Measurements from ENCODE around the gene FOXJ3. TPM values are rescaled to one million over a fixed set of nuclear protein-coding genes. Genes with fewer than 3 reads are reported as not detected.

FOXJ3 gene
- total and polyA plus RNA-seq, 2 experiments from 2014 or later = 19.0 to 39.0 TPM

DNA sequence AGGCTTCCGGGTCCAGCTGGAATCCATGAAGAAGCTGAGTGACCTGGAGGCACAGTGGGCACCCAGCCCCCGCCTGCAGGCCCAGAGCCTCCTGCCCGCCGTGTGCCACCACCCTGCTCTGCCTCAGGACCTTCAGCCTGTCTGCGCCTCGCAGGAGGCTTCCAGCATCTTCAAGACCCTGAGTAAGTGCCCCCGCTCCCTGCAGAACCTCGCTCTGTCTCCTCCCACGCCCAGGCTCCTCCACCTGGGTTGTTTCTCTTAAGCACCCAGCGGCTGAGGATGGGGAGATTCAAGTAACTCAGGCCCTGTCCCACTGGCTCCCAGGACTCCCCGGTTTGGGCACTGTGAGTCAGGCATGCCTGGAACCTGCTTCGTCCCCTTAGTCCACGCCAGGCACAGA, 180.3 kb downstream of the FOXJ3 start:
- Histone ChIP-seq H3K4me3 (no peak overlapping the region), H3K4me1 (ENCODE audit: insufficient read depth) (no peaks in the 10 kb centered on the region), H3K27me3 (no peaks in the 10 kb centered on the region), H4K20me1 (ENCODE audit: insufficient read depth, poor library complexity, severe bottlenecking) (no peaks in the 10 kb centered on the region), H3K9me2 (replicated peaks; ENCODE audit: insufficient read depth) (no peaks in the 10 kb centered on the region), H2AFZ (no peak overlapping the region), H3K79me2 (no peaks in the 10 kb centered on the region), H3K36me3 (replicated peaks; ENCODE audit: insufficient read depth, low read depth) (no peaks in the 10 kb centered on the region), H3K9me3 (ENCODE audit: low read depth) (no peaks in the 10 kb centered on the region), H3K4me2 (no peak overlapping the region), H3K27ac (no peak overlapping the region)
- 91% methylated on average over 13 of the region's 13 CpGs for WGBS (ENCODE audit: low lambda C conversion rate, missing lambda C conversion rate)
- DNase-seq (ENCODE audit: low spot score) = no peak
- TF ChIP-seq EZH2phosphoT487 (IDR thresholded peaks at IDR 0.05; ENCODE audit: low read depth, severe bottlenecking, unreplicated experiment) (no peak), CTCF (IDR thresholded peaks at IDR 0.05; ENCODE audit: poor library complexity) (no peak), EZH2 (IDR thresholded peaks at IDR 0.05; ENCODE audit: borderline replicate concordance) (no peak)

- Histone ChIP-seq H3K9me3 (ENCODE audit: low read depth) (no peaks in the 10 kb centered on the region), H3K4me1 (ENCODE audit: insufficient read depth) (no peaks in the 10 kb centered on the region), H3K4me2 (no peak overlapping the region), H3K27ac (no peak overlapping the region), H3K79me2 (no peaks in the 10 kb centered on the region), H2AFZ (no peak overlapping the region), H4K20me1 (ENCODE audit: insufficient read depth, poor library complexity, severe bottlenecking) (no peaks in the 10 kb centered on the region), H3K4me3 (no peak overlapping the region), H3K27me3 (no peaks in the 10 kb centered on the region), H3K9me2 (replicated peaks; ENCODE audit: insufficient read depth) (no peaks in the 10 kb centered on the region), H3K36me3 (replicated peaks; ENCODE audit: insufficient read depth, low read depth) (no peaks in the 10 kb centered on the region)
- DNase-seq (ENCODE audit: low spot score) = no peak
- no peak for TF ChIP-seq CTCF (IDR thresholded peaks at IDR 0.05; ENCODE audit: poor library complexity)
- no peak for TF ChIP-seq EZH2 (IDR thresholded peaks at IDR 0.05; ENCODE audit: borderline replicate concordance)
- no peak for TF ChIP-seq EZH2phosphoT487 (IDR thresholded peaks at IDR 0.05; ENCODE audit: low read depth, severe bottlenecking, unreplicated experiment)
- 95% methylated on average over 6 of the region's 6 CpGs for WGBS (ENCODE audit: low lambda C conversion rate, missing lambda C conversion rate)
These were observed 181.4 kb downstream of the FOXJ3 start for GRCh38 chr1:42153624-42154023.

GRCh38 chr1:42152907-42153600, 182.0 kb downstream of the FOXJ3 start, which contains the start of gene GUCA2B:
Gene GUCA2B, plus strand, starts transcription at chr1:42153410. Its CDS starts 41 bp downstream, at chr1:42153451.
- Histone ChIP-seq H4K20me1 (ENCODE audit: insufficient read depth, poor library complexity, severe bottlenecking) (no peaks in the 10 kb centered on the region), H2AFZ (no peak within 1 kb of the TSS), H3K27me3 (no peaks in the 10 kb centered on the region), H3K4me3 (no peak within 1 kb of the TSS), H3K9me3 (ENCODE audit: low read depth) (no peaks in the 10 kb centered on the region), H3K9me2 (replicated peaks; ENCODE audit: insufficient read depth) (no peaks in the 10 kb centered on the region), H3K36me3 (replicated peaks; ENCODE audit: insufficient read depth, low read depth) (no peaks in the 10 kb centered on the region), H3K4me1 (ENCODE audit: insufficient read depth) (no peaks in the 10 kb centered on the region), H3K4me2 (no peak within 1 kb of the TSS), H3K27ac (no peak within 1 kb of the TSS), H3K79me2 (no peaks in the 10 kb centered on the region)
- WGBS (ENCODE audit: low lambda C conversion rate, missing lambda C conversion rate) = 68% methylated on average over 12 of the region's 12 CpGs
- TF ChIP-seq EZH2 (IDR thresholded peaks at IDR 0.05; ENCODE audit: borderline replicate concordance) (no peak), EZH2phosphoT487 (IDR thresholded peaks at IDR 0.05; ENCODE audit: low read depth, severe bottlenecking, unreplicated experiment) (no peak), CTCF (IDR thresholded peaks at IDR 0.05; ENCODE audit: poor library complexity) (no peak)
- no peak for DNase-seq (ENCODE audit: low spot score)
